ENCODE results near the gene ZBTB1. TPM values are rescaled to one million over a fixed set of nuclear protein-coding genes. Genes with fewer than 3 reads are reported as not detected.
"Not testable (repeated sequence)": the region's sequence is repeated elsewhere in the genome, so short reads cannot be mapped to it uniquely, and the experiment has no call there.

Gene ZBTB1
- total RNA-seq, 1 donor: 27.7 TPM

GRCh38 chr14:64563696-64564095 lies 59.1 kb downstream of the ZBTB1 start:
- DNase-seq (ENCODE audit: low read depth in 2 of 3, low spot score in 2 of 3): no peak

GRCh38 chr14:64566651-64567122 lies 62.1 kb downstream of the ZBTB1 start:
- no peak for DNase-seq (ENCODE audit: low read depth in 2 of 3, low spot score in 2 of 3)

GRCh38 chr14:64569138-64569631 lies 64.6 kb downstream of the ZBTB1 start:
- DNase-seq (ENCODE audit: low read depth in 2 of 3, low spot score in 2 of 3): no peak

GRCh38 chr14:64569646-64570045 lies 65.1 kb downstream of the ZBTB1 start:
- DNase-seq (ENCODE audit: low read depth in 2 of 3, low spot score in 2 of 3): not testable (repeated sequence)

- no peak for DNase-seq (ENCODE audit: low read depth in 2 of 3, low spot score in 2 of 3)
These were observed 68.0 kb downstream of the ZBTB1 start for GRCh38 chr14:64572386-64573104.

GRCh38 chr14:64573109-64573508 lies 68.5 kb downstream of the ZBTB1 start:
- DNase-seq (ENCODE audit: low read depth in 2 of 3, low spot score in 2 of 3): no peak

Small RNAs within 50 kb of the gene (small RNA-seq; reads per million reads assigned to genes)
- gene AL049869.4: not detected

Other genes with a start within 250 kb of the ZBTB1 start
- 2.2 TPM for gene ESR2, start 210.4 kb upstream of the ZBTB1 start, total RNA-seq
- gene MTHFD1, start 116.4 kb upstream of the ZBTB1 start, total RNA-seq: 34.7 TPM
- 0.27 TPM for gene AKAP5, start 39.3 kb upstream of the ZBTB1 start, total RNA-seq
- gene ZBTB25, start 932 bp upstream of the ZBTB1 start, total RNA-seq: 8.3 TPM
- gene HSPA2, start 36.0 kb downstream of the ZBTB1 start, total RNA-seq: 5.1 TPM
- gene PPP1R36, start 45.2 kb downstream of the ZBTB1 start, total RNA-seq: not detected
- gene PLEKHG3, start 199.7 kb downstream of the ZBTB1 start, total RNA-seq: 0.27 TPM